ENCODE data around the gene PSMD12.

PSMD12 gene

GRCh38 chr17:67385122-67385988 lies 19.0 kb upstream of the PSMD12 start:
- Histone ChIP-seq H3K4me3 (ENCODE audit: low read length) (no peak overlapping the region), H3K27ac (ENCODE audit: low read length) (no peak overlapping the region), H3K4me1 (ENCODE audit: insufficient read depth, low read length) (no peaks in the 10 kb centered on the region), H3K9me3 (ENCODE audit: insufficient read depth, low read depth, low read length) (no peaks in the 10 kb centered on the region), H3K27me3 (ENCODE audit: insufficient read depth, low read length) (no peaks in the 10 kb centered on the region), H3K9ac (ENCODE audit: low read depth, low read length) (no peak overlapping the region), H3K36me3 (ENCODE audit: insufficient read depth, low read depth, low read length) (no peaks in the 10 kb centered on the region)

GRCh38 chr17:67381929-67382257 lies 15.5 kb upstream of the PSMD12 start:
- H3K36me3 ChIP-seq (ENCODE audit: insufficient read depth, low read depth, low read length) = no peaks in the 10 kb centered on the region
- no peaks in the 10 kb centered on the region for H3K4me1 ChIP-seq (ENCODE audit: insufficient read depth, low read length)
- H3K9ac ChIP-seq (ENCODE audit: low read depth, low read length) = peak overlapping the region; percentile 15; the same call in 1 of the 2 replicates
- H3K27ac ChIP-seq (ENCODE audit: low read length) = no peak overlapping the region
- H3K4me3 ChIP-seq (ENCODE audit: low read length) = no peak overlapping the region
- no peaks in the 10 kb centered on the region for H3K9me3 ChIP-seq (ENCODE audit: insufficient read depth, low read depth, low read length)
- H3K27me3 ChIP-seq (ENCODE audit: insufficient read depth, low read length) = no peaks in the 10 kb centered on the region

- Histone ChIP-seq H3K4me1 (ENCODE audit: insufficient read depth, low read length) (peaks cover 7% of the 10 kb centered on the region; the same call in 1 of the 2 replicates), H3K27ac (ENCODE audit: low read length) (peak overlapping the region; percentile 59)
These were observed 12.9 kb upstream of the PSMD12 start for GRCh38 chr17:67379251-67379630.

GRCh38 chr17:67378454-67379250 lies 12.3 kb upstream of the PSMD12 start:
- Histone ChIP-seq H3K9ac (ENCODE audit: low read depth, low read length) (peak overlapping the region; percentile 90), H3K27ac (ENCODE audit: low read length) (peak overlapping the region; percentile 59), H3K9me3 (ENCODE audit: insufficient read depth, low read depth, low read length) (no peaks in the 10 kb centered on the region), H3K4me1 (ENCODE audit: insufficient read depth, low read length) (peaks cover 7% of the 10 kb centered on the region; the same call in 1 of the 2 replicates), H3K27me3 (ENCODE audit: insufficient read depth, low read length) (no peaks in the 10 kb centered on the region), H3K4me3 (ENCODE audit: low read length) (peak overlapping the region; percentile 85), H3K36me3 (ENCODE audit: insufficient read depth, low read depth, low read length) (no peaks in the 10 kb centered on the region)

More at GRCh38 chr17:67379251-67379630, 12.9 kb upstream of the PSMD12 start:
- H3K9me3 ChIP-seq (ENCODE audit: insufficient read depth, low read depth, low read length) = no peaks in the 10 kb centered on the region
- no peaks in the 10 kb centered on the region for H3K36me3 ChIP-seq (ENCODE audit: insufficient read depth, low read depth, low read length)
- peak overlapping the region; percentile 85 for H3K4me3 ChIP-seq (ENCODE audit: low read length)
- H3K27me3 ChIP-seq (ENCODE audit: insufficient read depth, low read length) = no peaks in the 10 kb centered on the region
- H3K9ac ChIP-seq (ENCODE audit: low read depth, low read length) = peak overlapping the region; percentile 82; the same call in 1 of the 2 replicates

GRCh38 chr17:67377488-67378453 lies 11.4 kb upstream of the PSMD12 start:
- Histone ChIP-seq H3K27me3 (ENCODE audit: insufficient read depth, low read length) (no peaks in the 10 kb centered on the region), H3K9ac (ENCODE audit: low read depth, low read length) (peak overlapping the region; percentile 90), H3K4me1 (ENCODE audit: insufficient read depth, low read length) (peaks cover 7% of the 10 kb centered on the region; the same call in 1 of the 2 replicates), H3K9me3 (ENCODE audit: insufficient read depth, low read depth, low read length) (no peaks in the 10 kb centered on the region), H3K4me3 (ENCODE audit: low read length) (peak overlapping the region; percentile 85), H3K36me3 (ENCODE audit: insufficient read depth, low read depth, low read length) (no peaks in the 10 kb centered on the region), H3K27ac (ENCODE audit: low read length) (peak overlapping the region; percentile 38)

- peak within 1 kb of the TSS; percentile 90 for H3K9ac ChIP-seq (ENCODE audit: low read depth, low read length)
- H3K4me1 ChIP-seq (ENCODE audit: insufficient read depth, low read length) = peaks cover 7% of the 10 kb centered on the region; the same call in 1 of the 2 replicates
- no peaks in the 10 kb centered on the region for H3K9me3 ChIP-seq (ENCODE audit: insufficient read depth, low read depth, low read length)
- H3K27ac ChIP-seq (ENCODE audit: low read length) = peak within 1 kb of the TSS; percentile 100
- H3K27me3 ChIP-seq (ENCODE audit: insufficient read depth, low read length) = no peaks in the 10 kb centered on the region
- H3K36me3 ChIP-seq (ENCODE audit: insufficient read depth, low read depth, low read length) = no peaks in the 10 kb centered on the region
- peak within 1 kb of the TSS; percentile 85 for H3K4me3 ChIP-seq (ENCODE audit: low read length)
These were observed 10.5 kb upstream of the PSMD12 start, which contains the start of gene PITPNC1 for GRCh38 chr17:67376737-67377487. PITPNC1 (plus strand) TSS chr17:67377281.

- Histone ChIP-seq H3K9ac (ENCODE audit: low read depth, low read length) (peak overlapping the region; percentile 90; the same call in 1 of the 2 replicates), H3K4me3 (ENCODE audit: low read length) (peak overlapping the region; percentile 85)
These were observed 10.0 kb upstream of the PSMD12 start for GRCh38 chr17:67376415-67376736.

GRCh38 chr17:67375716-67376115 lies 9.3 kb upstream of the PSMD12 start:
- H3K27ac ChIP-seq (ENCODE audit: low read length) = no peak overlapping the region
- peak overlapping the region; percentile 90; the same call in 1 of the 2 replicates for H3K9ac ChIP-seq (ENCODE audit: low read depth, low read length)
- H3K4me1 ChIP-seq (ENCODE audit: insufficient read depth, low read length) = peaks cover 7% of the 10 kb centered on the region; the same call in 1 of the 2 replicates
- H3K36me3 ChIP-seq (ENCODE audit: insufficient read depth, low read depth, low read length) = no peaks in the 10 kb centered on the region
- no peaks in the 10 kb centered on the region for H3K27me3 ChIP-seq (ENCODE audit: insufficient read depth, low read length)
- no peaks in the 10 kb centered on the region for H3K9me3 ChIP-seq (ENCODE audit: insufficient read depth, low read depth, low read length)
- H3K4me3 ChIP-seq (ENCODE audit: low read length) = peak overlapping the region; percentile 85

More at GRCh38 chr17:67376415-67376736, 10.0 kb upstream of the PSMD12 start:
- Histone ChIP-seq H3K36me3 (ENCODE audit: insufficient read depth, low read depth, low read length) (no peaks in the 10 kb centered on the region), H3K4me1 (ENCODE audit: insufficient read depth, low read length) (peaks cover 7% of the 10 kb centered on the region; the same call in 1 of the 2 replicates), H3K27ac (ENCODE audit: low read length) (peak overlapping the region; percentile 100), H3K27me3 (ENCODE audit: insufficient read depth, low read length) (no peaks in the 10 kb centered on the region), H3K9me3 (ENCODE audit: insufficient read depth, low read depth, low read length) (no peaks in the 10 kb centered on the region)

- Histone ChIP-seq H3K36me3 (ENCODE audit: insufficient read depth, low read depth, low read length) (no peaks in the 10 kb centered on the region), H3K4me3 (ENCODE audit: low read length) (no peak overlapping the region), H3K9ac (ENCODE audit: low read depth, low read length) (no peak overlapping the region; the same call in 1 of the 2 replicates), H3K27ac (ENCODE audit: low read length) (no peak overlapping the region), H3K9me3 (ENCODE audit: insufficient read depth, low read depth, low read length) (no peaks in the 10 kb centered on the region), H3K27me3 (ENCODE audit: insufficient read depth, low read length) (no peaks in the 10 kb centered on the region), H3K4me1 (ENCODE audit: insufficient read depth, low read length) (peaks cover 7% of the 10 kb centered on the region; the same call in 1 of the 2 replicates)
These were observed 8.7 kb upstream of the PSMD12 start for GRCh38 chr17:67375054-67375427.

- Histone ChIP-seq H3K4me3 (ENCODE audit: low read length) (no peak overlapping the region), H3K27ac (ENCODE audit: low read length) (no peak overlapping the region)
These were observed 8.1 kb upstream of the PSMD12 start for GRCh38 chr17:67374329-67375053.

More at GRCh38 chr17:67374329-67375053, 8.1 kb upstream of the PSMD12 start:
- H3K9ac ChIP-seq (ENCODE audit: low read depth, low read length) = no peak overlapping the region; the same call in 1 of the 2 replicates
- no peaks in the 10 kb centered on the region for H3K9me3 ChIP-seq (ENCODE audit: insufficient read depth, low read depth, low read length)
- no peaks in the 10 kb centered on the region for H3K36me3 ChIP-seq (ENCODE audit: insufficient read depth, low read depth, low read length)
- peaks cover 7% of the 10 kb centered on the region; the same call in 1 of the 2 replicates for H3K4me1 ChIP-seq (ENCODE audit: insufficient read depth, low read length)
- no peaks in the 10 kb centered on the region for H3K27me3 ChIP-seq (ENCODE audit: insufficient read depth, low read length)

All from iPS-20b (cell line).